HG03066 (cell line): ENCODE measurements around the gene OR2T35.

Experiments used
- ATAC-seq: cut with Tn5 transposase; IDR thresholded peaks from one replicate; pipeline ENCODE4 v1.9.1; 2021; ENCODE audit warnings: low read depth; ENCODE audit not compliant: unreplicated experiment

Gene OR2T35

GRCh38 chr1:248627971-248628844 lies 16.9 kb downstream of the OR2T35 start:
- ATAC-seq = peak; percentile 94

- no peak for ATAC-seq
These were observed 19.1 kb downstream of the OR2T35 start for GRCh38 chr1:248625971-248626370.

GRCh38 chr1:248625166-248625565 lies 19.9 kb downstream of the OR2T35 start:
- no peak for ATAC-seq

- peak; percentile 93 for ATAC-seq
These were observed 22.5 kb downstream of the OR2T35 start for GRCh38 chr1:248622570-248623001.

- ATAC-seq = no peak
These were observed 23.3 kb downstream of the OR2T35 start for GRCh38 chr1:248621770-248622169.

- no peak for ATAC-seq
These were observed 26.2 kb downstream of the OR2T35 start for GRCh38 chr1:248618878-248619277.

- ATAC-seq = no peak
These were observed 27.0 kb downstream of the OR2T35 start for GRCh38 chr1:248618119-248618518.

GRCh38 chr1:248613742-248614141 lies 31.3 kb downstream of the OR2T35 start:
- peak; percentile 66 for ATAC-seq

GRCh38 chr1:248611883-248612414 lies 33.1 kb downstream of the OR2T35 start:
- no peak for ATAC-seq

- no peak for ATAC-seq
These were observed 34.8 kb downstream of the OR2T35 start for GRCh38 chr1:248610301-248610700.

GRCh38 chr1:248599396-248599795 lies 45.7 kb downstream of the OR2T35 start:
- ATAC-seq = no peak

GRCh38 chr1:248597589-248597988 lies 47.5 kb downstream of the OR2T35 start, which contains the start of gene OR2T10:
OR2T10 (minus strand) TSS chr1:248597700; CDS start chr1:248593768, 3,932 bp downstream.
- ATAC-seq = no peak

- ATAC-seq = no peak
These were observed 48.5 kb downstream of the OR2T35 start for GRCh38 chr1:248596615-248597014.

- no peak for ATAC-seq
These were observed 51.9 kb downstream of the OR2T35 start for GRCh38 chr1:248593226-248593625.

GRCh38 chr1:248592655-248593054 lies 52.4 kb downstream of the OR2T35 start:
- no peak for ATAC-seq

- ATAC-seq = no peak
These were observed 55.0 kb downstream of the OR2T35 start for GRCh38 chr1:248590055-248590454.

GRCh38 chr1:248589334-248589733 lies 55.7 kb downstream of the OR2T35 start:
- no peak for ATAC-seq
